Measurements from ENCODE around the gene HIPK2. TPM values are rescaled to one million over a fixed set of nuclear protein-coding genes. Genes with fewer than 3 reads are reported as not detected.

Gene HIPK2
- total and polyA plus RNA-seq, 2 experiments from 2014 or later: 7.3 to 16.9 TPM

GRCh38 chr7:139659922-139660316 lies 117.9 kb downstream of the HIPK2 start (continued):
- TF ChIP-seq, protein P1, sequence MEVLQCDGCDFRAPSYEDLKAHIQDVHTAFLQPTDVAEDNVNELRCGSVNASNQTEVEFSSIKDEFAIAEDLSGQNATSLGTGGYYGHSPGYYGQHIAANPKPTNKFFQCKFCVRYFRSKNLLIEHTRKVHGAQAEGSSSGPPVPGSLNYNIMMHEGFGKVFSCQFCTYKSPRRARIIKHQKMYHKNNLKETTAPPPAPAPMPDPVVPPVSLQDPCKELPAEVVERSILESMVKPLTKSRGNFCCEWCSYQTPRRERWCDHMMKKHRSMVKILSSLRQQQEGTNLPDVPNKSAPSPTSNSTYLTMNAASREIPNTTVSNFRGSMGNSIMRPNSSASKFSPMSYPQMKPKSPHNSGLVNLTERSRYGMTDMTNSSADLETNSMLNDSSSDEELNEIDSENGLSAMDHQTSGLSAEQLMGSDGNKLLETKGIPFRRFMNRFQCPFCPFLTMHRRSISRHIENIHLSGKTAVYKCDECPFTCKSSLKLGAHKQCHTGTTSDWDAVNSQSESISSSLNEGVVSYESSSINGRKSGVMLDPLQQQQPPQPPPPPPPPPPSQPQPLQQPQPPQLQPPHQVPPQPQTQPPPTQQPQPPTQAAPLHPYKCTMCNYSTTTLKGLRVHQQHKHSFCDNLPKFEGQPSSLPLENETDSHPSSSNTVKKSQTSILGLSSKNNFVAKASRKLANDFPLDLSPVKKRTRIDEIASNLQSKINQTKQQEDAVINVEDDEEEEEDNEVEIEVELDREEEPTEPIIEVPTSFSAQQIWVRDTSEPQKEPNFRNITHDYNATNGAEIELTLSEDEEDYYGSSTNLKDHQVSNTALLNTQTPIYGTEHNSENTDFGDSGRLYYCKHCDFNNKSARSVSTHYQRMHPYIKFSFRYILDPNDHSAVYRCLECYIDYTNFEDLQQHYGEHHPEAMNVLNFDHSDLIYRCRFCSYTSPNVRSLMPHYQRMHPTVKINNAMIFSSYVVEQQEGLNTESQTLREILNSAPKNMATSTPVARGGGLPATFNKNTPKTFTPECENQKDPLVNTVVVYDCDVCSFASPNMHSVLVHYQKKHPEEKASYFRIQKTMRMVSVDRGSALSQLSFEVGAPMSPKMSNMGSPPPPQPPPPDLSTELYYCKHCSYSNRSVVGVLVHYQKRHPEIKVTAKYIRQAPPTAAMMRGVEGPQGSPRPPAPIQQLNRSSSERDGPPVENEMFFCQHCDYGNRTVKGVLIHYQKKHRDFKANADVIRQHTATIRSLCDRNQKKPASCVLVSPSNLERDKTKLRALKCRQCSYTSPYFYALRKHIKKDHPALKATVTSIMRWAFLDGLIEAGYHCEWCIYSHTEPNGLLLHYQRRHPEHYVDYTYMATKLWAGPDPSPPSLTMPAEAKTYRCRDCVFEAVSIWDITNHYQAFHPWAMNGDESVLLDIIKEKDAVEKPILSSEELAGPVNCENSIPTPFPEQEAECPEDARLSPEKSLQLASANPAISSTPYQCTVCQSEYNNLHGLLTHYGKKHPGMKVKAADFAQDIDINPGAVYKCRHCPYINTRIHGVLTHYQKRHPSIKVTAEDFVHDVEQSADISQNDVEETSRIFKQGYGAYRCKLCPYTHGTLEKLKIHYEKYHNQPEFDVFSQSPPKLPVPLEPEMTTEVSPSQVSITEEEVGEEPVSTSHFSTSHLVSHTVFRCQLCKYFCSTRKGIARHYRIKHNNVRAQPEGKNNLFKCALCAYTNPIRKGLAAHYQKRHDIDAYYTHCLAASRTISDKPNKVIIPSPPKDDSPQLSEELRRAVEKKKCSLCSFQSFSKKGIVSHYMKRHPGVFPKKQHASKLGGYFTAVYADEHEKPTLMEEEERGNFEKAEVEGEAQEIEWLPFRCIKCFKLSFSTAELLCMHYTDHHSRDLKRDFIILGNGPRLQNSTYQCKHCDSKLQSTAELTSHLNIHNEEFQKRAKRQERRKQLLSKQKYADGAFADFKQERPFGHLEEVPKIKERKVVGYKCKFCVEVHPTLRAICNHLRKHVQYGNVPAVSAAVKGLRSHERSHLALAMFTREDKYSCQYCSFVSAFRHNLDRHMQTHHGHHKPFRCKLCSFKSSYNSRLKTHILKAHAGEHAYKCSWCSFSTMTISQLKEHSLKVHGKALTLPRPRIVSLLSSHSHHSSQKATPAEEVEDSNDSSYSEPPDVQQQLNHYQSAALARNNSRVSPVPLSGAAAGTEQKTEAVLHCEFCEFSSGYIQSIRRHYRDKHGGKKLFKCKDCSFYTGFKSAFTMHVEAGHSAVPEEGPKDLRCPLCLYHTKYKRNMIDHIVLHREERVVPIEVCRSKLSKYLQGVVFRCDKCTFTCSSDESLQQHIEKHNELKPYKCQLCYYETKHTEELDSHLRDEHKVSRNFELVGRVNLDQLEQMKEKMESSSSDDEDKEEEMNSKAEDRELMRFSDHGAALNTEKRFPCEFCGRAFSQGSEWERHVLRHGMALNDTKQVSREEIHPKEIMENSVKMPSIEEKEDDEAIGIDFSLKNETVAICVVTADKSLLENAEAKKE (CRISPR knock-in tag; IDR thresholded peaks at IDR 0.05): no peak
- no peak for TF ChIP-seq ETS1 (IDR thresholded peaks at IDR 0.05)

GRCh38 chr7:139658908-139659675 lies 118.7 kb downstream of the HIPK2 start:
- no peaks in the 10 kb centered on the region for H3K79me2 ChIP-seq (replicated peaks; ENCODE audit: insufficient read depth)
- H3K36me3 Mint-ChIP-seq (ENCODE audit: low read depth): no peaks in the 10 kb centered on the region
- no peaks in the 10 kb centered on the region for H4K20me1 ChIP-seq (replicated peaks; ENCODE audit: insufficient read depth)
- peak; percentile 34 for DNase-seq (ENCODE audit: low spot score)
- H3K4me1 ChIP-seq (ENCODE audit: insufficient read depth): peaks cover 23% of the 10 kb centered on the region
- no peaks in the 10 kb centered on the region for H3F3A ChIP-seq (replicated peaks; ENCODE audit: low read depth)
- peaks cover 10% of the 10 kb centered on the region for H3K27me3 Mint-ChIP-seq (ENCODE audit: insufficient read depth, low read depth, poor library complexity)
- H3K27ac Mint-ChIP-seq: peak overlapping the region; percentile 22
- H3K27ac ChIP-seq (ENCODE audit: low read depth): 0 out of 2 replicates have a peak overlapping the region, but pooled peaks have one; percentile 9
- TF ChIP-seq ZNF331 (CRISPR knock-in tag; IDR thresholded peaks at IDR 0.05; ENCODE audit: low read depth): no peak
- H3K4me2 ChIP-seq: peak overlapping the region; percentile 55; the same call in 1 of the 2 replicates
- H3K4me3 Mint-ChIP-seq: peak overlapping the region; percentile 2; the same call in 1 of the 3 replicates
- H3K9me2 ChIP-seq (ENCODE audit: insufficient read depth): no peaks in the 10 kb centered on the region
- H3K4me3 ChIP-seq: no peak overlapping the region
- H3K36me3 ChIP-seq (ENCODE audit: insufficient read depth): no peaks in the 10 kb centered on the region
- H2AFZ ChIP-seq: no peak overlapping the region
- peaks cover 2% of the 10 kb centered on the region; the same call in 1 of the 3 replicates for H3K9me3 Mint-ChIP-seq
- H3K27me3 ChIP-seq (ENCODE audit: insufficient read depth): no peaks in the 10 kb centered on the region
- peak; percentile 60 for ATAC-seq
- peaks cover 36% of the 10 kb centered on the region for H3K4me1 Mint-ChIP-seq

All from GM23338 (cell line).